SHP77 treated with DMSO at 0.1 percent for 48 hours (cell line): ENCODE measurements around the gene SBF1.
A peak's percentile ranks its signal among the peaks of the same experiment; 100 is the strongest.

Source experiments
- DNase-seq: peaks from one replicate; lab custom pipeline; 2025; lab: John Stamatoyannopoulos, UW

SBF1 gene

DNA sequence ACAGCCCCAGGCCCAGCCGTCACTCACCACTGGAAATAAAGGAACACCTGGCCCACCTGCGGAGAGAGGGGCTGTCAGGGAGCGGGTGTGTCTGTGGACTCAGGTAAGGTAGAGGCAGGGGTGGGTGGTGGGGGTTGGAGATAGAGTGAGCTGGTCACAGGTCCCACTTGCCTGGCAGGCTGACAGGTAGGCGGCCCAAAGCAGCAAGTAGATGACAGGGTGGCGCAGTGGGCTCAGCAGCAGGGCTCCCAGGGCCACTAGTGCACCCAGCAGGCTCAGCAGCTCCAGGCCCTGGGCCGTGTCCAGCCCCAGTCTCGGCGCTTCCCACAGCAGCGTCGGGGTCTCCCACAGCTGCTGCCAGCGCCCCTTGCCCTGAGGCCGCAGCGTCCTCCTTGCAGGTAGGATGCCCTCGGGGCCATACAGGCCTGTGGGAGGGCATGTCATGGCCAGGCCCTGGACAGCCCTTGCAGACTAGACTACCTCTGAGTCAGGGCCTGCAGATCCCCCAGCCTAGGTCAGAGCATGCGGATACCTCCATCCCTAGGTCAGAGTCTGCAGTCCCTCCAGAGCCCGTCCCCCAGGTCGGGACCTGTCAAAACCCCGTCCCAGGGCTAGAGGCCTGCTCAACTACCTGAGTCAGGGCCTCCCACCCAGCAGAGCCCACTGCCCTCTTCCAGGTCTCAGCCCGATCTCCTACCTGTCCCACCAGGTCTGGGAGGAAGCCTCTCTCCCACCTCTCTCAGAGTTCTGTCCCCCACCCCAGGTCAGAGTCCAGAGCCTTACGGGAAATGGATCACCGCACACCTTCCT is 32.0 kb upstream of the SBF1 start:
- no peak for DNase-seq

DNA sequence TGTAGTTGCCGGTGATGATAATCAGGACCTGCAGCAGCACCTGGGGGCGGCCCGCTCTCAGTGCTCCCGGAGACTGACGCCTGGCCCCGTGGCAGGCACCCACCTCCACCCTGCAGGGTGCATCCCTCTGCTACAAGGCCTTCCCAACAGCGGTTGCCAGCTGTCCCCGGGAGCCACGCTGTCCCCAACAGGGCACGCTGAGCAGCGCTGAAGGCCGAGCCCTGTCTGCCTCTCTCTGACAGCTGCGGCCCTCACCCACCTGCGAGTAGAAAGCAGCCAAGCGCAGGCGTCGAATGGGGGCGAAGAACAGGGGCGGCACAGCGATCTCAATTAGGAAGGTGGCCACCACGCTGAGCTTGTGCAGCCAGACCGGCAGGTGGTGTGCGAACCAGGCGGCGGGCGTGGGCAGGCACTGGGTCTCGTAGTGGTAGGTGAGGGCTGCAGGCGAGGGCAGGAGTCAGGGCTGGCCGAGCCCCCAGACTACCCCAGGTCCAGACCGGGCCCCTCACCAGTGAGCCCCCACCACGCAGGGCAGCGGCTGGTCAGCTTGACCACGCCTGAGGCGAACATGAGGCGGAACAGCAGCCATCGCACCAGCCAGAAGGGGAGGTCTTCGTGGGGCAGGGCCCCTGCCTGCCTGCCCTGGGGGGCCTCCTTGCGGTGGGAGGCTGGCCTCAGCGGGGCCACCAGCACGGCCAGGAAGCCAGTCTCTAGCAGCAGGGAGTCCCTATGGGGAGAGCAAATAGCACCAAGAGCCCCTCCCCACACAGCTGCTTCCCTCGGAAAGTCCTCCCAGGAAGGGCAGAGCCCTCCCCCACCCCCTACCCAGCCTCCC is 31.2 kb upstream of the SBF1 start:
- DNase-seq = no peak

GRCh38 chr22:50505276-50505775 is 30.5 kb upstream of the SBF1 start:
- no peak for DNase-seq

- DNase-seq = no peak
These were observed 29.8 kb upstream of the SBF1 start for GRCh38 chr22:50504369-50505211.

GRCh38 chr22:50503475-50504145 is 28.8 kb upstream of the SBF1 start:
- no peak for DNase-seq

- no peak for DNase-seq
These were observed 28.0 kb upstream of the SBF1 start for GRCh38 chr22:50502628-50503474.

- DNase-seq = no peak
These were observed 27.3 kb upstream of the SBF1 start for GRCh38 chr22:50502096-50502495.

- no peak for DNase-seq
These were observed 25.6 kb upstream of the SBF1 start for GRCh38 chr22:50500452-50500851.

DNA sequence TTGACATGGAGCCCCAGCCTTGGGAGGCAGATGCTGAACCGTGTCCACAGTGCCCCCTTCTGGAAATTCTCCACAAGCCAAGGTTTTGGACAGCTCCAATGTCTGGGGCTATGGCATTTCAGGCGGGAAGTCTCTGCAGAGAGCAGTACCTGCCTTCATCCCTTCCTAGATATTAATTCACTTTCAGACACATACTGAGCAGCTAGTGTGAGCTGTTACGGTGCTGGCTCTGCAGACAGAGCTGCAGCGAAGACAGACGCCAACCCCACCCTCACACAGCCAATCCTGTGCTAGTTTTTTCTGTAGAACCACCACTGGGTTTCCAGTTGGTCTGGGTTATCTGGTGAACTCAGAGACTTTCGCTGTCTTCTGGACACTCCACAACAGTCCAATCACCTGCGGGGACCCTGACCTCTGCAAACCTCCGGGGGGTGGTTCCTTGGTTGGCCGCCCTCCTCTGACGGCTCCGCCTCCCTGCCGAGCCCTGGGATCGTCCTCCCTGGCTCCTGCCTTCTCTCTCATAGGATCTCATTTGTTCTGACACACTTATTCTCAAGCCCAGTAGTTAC is 23.6 kb upstream of the SBF1 start:
- DNase-seq = peak; percentile 68

GRCh38 chr22:50497093-50497492 is 22.3 kb upstream of the SBF1 start:
- no peak for DNase-seq

DNA sequence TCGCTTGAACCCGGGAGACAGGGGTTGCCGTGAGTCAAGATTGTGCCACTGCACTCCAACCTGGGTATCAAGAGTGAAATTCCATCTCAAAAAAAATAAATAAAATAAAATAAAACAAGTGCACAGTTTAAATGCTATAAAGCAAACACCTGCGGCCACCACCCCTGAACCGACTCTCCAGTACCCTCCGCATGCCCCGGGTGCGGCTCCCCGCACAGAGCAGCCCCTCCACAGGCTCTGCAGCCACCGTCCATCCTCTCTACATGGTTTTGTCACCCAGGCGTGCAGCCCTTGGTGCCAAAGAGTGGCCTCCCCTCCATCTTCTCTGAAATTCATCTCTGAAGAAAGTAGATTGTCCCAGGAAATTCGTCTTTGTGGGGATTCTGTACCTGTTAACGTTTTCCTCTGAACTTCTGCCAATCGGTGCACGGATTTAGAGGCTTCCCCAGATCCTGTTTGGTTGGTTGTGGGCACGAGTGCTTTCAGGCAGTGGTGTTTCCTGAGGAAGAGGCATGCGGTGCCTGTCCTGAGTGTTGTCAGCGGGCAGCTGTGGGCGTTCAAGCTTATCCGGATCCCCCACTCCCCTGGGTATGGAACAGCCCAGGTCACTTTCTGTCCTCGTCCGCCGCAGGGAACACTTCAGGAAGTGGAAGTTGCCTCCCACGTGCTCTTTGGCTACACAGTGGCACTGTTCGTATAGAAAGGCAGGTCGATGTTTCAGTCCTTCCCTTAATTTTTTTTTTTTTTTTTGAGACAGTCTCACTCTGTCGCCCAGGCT is 15.9 kb upstream of the SBF1 start:
- DNase-seq = no peak

DNA sequence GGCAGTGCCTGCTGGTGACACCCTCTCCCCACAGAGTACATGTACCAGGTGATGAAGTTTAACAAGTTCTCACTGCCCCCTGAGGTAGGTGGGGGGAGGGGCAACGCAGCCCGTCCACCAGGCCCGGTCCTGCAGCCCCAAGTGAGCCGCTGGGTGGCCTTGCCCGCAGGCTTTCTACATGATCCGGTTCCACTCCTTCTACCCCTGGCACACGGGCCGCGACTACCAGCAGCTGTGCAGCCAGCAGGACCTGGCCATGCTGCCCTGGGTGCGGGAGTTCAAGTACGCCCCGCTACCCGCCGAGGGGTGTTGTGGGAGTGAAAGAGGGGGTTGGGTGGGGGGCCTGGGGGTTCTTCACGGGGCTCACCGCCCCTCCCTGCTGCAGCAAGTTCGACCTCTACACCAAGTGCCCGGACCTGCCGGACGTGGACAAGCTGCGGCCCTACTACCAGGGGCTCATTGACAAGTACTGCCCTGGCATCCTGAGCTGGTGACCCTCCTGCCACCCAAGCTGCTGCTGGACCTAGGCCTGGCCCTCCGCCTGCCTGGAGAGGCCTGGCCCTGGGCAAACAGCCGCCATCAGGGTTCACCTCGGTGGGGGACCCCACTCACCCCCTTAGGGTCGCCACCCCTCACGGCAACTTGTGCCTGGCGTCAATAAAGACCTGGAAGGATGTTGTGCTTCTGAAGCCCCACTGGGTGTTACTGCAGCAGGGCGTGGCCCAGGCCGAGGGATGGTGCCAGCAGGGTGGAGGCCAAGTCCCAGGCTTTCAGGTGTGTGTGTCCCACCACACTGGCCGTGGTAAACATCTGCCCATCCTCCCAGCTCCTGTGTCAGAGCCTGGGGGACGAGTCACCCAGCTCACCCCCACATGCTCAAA is 14.8 kb upstream of the SBF1 start:
- no peak for DNase-seq

DNA sequence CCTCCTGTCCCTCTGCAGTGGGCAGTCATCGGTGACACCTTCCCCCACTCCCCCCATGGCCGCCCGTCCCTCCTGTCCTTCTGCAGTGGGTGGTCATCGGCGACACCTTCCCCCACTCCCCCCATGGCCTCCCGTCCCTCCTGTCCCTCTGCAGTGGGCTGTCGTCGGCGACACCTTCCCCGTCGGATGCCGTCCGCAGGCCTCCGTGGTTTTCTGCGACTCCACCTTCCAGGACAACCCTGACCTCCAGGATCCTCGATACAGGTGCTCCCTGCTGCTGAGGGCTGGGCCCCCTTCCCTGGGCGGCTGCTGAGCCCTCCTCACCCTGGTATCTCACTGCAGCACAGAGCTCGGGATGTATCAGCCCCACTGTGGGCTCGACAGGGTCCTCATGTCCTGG is 14.1 kb upstream of the SBF1 start:
- DNase-seq = no peak

- DNase-seq = no peak
These were observed 13.3 kb upstream of the SBF1 start for GRCh38 chr22:50488006-50488677.

GRCh38 chr22:50487290-50488005 is 12.6 kb upstream of the SBF1 start:
- no peak for DNase-seq

GRCh38 chr22:50486561-50487289 is 11.9 kb upstream of the SBF1 start, which contains the start of gene MIOX:
MIOX (plus strand) TSS chr22:50486859; CDS start chr22:50486898, 39 bp downstream.
- DNase-seq = no peak
